HepG2 (cell line): Measurements from ENCODE around the gene NHP2. TPM values are rescaled to one million over a fixed set of nuclear protein-coding genes. Genes with fewer than 3 reads are reported as not detected.

Experiments used
- ARNTL ChIP-seq: sonication (generic); formaldehyde crosslinking; IDR thresholded peaks from 2 replicates; pipeline ENCODE4 v1.4.0; 2020; ENCODE audit warnings: mild to moderate bottlenecking, missing genetic modification reagents
- CENPX ChIP-seq: sonication (generic); formaldehyde crosslinking; IDR thresholded peaks from 2 replicates; pipeline ENCODE4 v1.9.0; 2021; ENCODE audit warnings: mild to moderate bottlenecking, missing genetic modification reagents, moderate library complexity
- CSRNP1 ChIP-seq: sonication (generic); formaldehyde crosslinking; IDR thresholded peaks from 2 replicates; pipeline ENCODE4 v1.8.1; 2023; ENCODE audit warnings: mild to moderate bottlenecking, missing genetic modification reagents
- HMGXB4 ChIP-seq, 2 experiments: sonication (generic) in 1 of 2; formaldehyde crosslinking in 1 of 2; IDR thresholded peaks; 2 replicates each; pipeline versions ENCODE4 v1.4.0 to v1.6.1; 2018 to 2020; ENCODE audit warnings: missing genetic modification reagents in 2 of 2, borderline replicate concordance in 1 of 2, low read depth in 1 of 2, mild to moderate bottlenecking in 1 of 2, missing biosample characterization in 1 of 2
- HOMEZ ChIP-seq: IDR thresholded peaks from 2 replicates; pipeline ENCODE4 v1.6.1; 2016; ENCODE audit warnings: low read depth
- MNT ChIP-seq: fragments of 450-650 bp; IDR thresholded peaks from 2 replicates; pipeline ENCODE4 v1.6.1; 2016
- SIN3B ChIP-seq: fragments of 150-350 bp; IDR thresholded peaks from 2 replicates; pipeline ENCODE4 v1.6.1; 2014; ENCODE audit warnings: low read length
- ZNF281 ChIP-seq: sonication (generic); formaldehyde crosslinking; IDR thresholded peaks from 2 replicates; pipeline ENCODE4 v1.4.0; 2020; ENCODE audit warnings: missing genetic modification reagents, borderline replicate concordance
- ZNF557 ChIP-seq: sonication (generic); formaldehyde crosslinking; IDR thresholded peaks from 2 replicates; pipeline ENCODE4 v1.4.0; 2020; ENCODE audit warnings: missing genetic modification reagents
- ZNF761 ChIP-seq: sonication (generic); formaldehyde crosslinking; conservative IDR thresholded peaks from 2 replicates; pipeline ENCODE4 v1.4.0; 2020; ENCODE audit warnings: mild to moderate bottlenecking, missing genetic modification reagents
- ZNF782 ChIP-seq: sonication (generic); formaldehyde crosslinking; IDR thresholded peaks from 2 replicates; pipeline ENCODE4 v1.4.0; 2020; ENCODE audit warnings: missing genetic modification reagents, mild to moderate bottlenecking, borderline replicate concordance
- polyA plus RNA-seq, 8 experiments: library from polyadenylated mRNA; depleted of rRNA in 3 of 8; stranded (reverse) in 7 of 8; unstranded in 1 of 8; fragments of >200 nt; fragmentation: Illumina TruSeq in 4 of 8; extraction: Trizol in 4 of 8; gene quantifications; 2 replicates each; pipeline versions ENCODE4 v1.2.1 to v1.2.3, GENCODE V29; 2011 to 2016; ENCODE audit warnings: low read depth in 4 of 8, missing spikeins in 1 of 8, mixed read lengths in 1 of 8; ENCODE audit not compliant: insufficient read depth in 1 of 8
- total RNA-seq, 5 experiments: library from RNA; depleted of rRNA; stranded (reverse); fragments of >200 nt; fragmentation: Illumina TruSeq; extraction: Trizol; gene quantifications; 2 replicates each; pipeline ENCODE4 v1.2.3, GENCODE V29; 2016; ENCODE audit warnings: low read depth in 1 of 5
- TF ChIP-seq, protein P1 (sequence below): sonication (generic); formaldehyde crosslinking; IDR thresholded peaks from 2 replicates; pipeline ENCODE4 v1.4.0; 2020; ENCODE audit warnings: mild to moderate bottlenecking, missing genetic modification reagents
- TF ChIP-seq, protein P2 (sequence below): sonication (generic); formaldehyde crosslinking; IDR thresholded peaks from 2 replicates; pipeline ENCODE4 v1.4.0; 2020; ENCODE audit warnings: missing genetic modification reagents

The NHP2 gene
- total and polyA plus RNA-seq, 2 of the 13 experiments (the other 11 are each of a cell fraction or from before 2014, with no cell fraction given): 56.2 to 96.1 TPM

- TF ChIP-seq HMGXB4 (CRISPR knock-in tag; IDR thresholded peaks at IDR 0.05; ENCODE audit: borderline replicate concordance in 1 of 2, low read depth in 1 of 2) (peak; percentile 32 to 46; a peak in 2 of 4 replicates), ZNF761 (CRISPR knock-in tag) (no peak), MNT (peak; percentile 60; the same call in 1 of the 2 replicates), CSRNP1 (CRISPR knock-in tag) (peak; percentile 37; the same call in 1 of the 2 replicates), ZNF281 (CRISPR knock-in tag) (no peak), HOMEZ (peak; percentile 92), ZNF557 (CRISPR knock-in tag) (no peak), CENPX (CRISPR knock-in tag) (no peak), ARNTL (CRISPR knock-in tag) (0 out of 2 replicates have a peak, but pooled peaks have one; percentile 6), ZNF782 (0 out of 2 replicates have a peak, but pooled peaks have one; percentile 37), SIN3B (peak; percentile 76)
- TF ChIP-seq, protein P1, sequence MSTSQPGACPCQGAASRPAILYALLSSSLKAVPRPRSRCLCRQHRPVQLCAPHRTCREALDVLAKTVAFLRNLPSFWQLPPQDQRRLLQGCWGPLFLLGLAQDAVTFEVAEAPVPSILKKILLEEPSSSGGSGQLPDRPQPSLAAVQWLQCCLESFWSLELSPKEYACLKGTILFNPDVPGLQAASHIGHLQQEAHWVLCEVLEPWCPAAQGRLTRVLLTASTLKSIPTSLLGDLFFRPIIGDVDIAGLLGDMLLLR: peak; percentile 82; the same call in 1 of the 2 replicates
- TF ChIP-seq, protein P2, sequence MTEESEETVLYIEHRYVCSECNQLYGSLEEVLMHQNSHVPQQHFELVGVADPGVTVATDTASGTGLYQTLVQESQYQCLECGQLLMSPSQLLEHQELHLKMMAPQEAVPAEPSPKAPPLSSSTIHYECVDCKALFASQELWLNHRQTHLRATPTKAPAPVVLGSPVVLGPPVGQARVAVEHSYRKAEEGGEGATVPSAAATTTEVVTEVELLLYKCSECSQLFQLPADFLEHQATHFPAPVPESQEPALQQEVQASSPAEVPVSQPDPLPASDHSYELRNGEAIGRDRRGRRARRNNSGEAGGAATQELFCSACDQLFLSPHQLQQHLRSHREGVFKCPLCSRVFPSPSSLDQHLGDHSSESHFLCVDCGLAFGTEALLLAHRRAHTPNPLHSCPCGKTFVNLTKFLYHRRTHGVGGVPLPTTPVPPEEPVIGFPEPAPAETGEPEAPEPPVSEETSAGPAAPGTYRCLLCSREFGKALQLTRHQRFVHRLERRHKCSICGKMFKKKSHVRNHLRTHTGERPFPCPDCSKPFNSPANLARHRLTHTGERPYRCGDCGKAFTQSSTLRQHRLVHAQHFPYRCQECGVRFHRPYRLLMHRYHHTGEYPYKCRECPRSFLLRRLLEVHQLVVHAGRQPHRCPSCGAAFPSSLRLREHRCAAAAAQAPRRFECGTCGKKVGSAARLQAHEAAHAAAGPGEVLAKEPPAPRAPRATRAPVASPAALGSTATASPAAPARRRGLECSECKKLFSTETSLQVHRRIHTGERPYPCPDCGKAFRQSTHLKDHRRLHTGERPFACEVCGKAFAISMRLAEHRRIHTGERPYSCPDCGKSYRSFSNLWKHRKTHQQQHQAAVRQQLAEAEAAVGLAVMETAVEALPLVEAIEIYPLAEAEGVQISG (CRISPR knock-in tag): peak; percentile 73
Observed at GRCh38 chr5:178153530-178154340, at the start of gene NHP2 (continued).
